Measurements from ENCODE around the gene MAST4. TPM values are rescaled to one million over a fixed set of nuclear protein-coding genes. Genes with fewer than 3 reads are reported as not detected.

Gene MAST4
- polyA plus RNA-seq, 1 experiment: 4.0 TPM

- no peak for TF ChIP-seq CTCF (IDR thresholded peaks at IDR 0.05; ENCODE audit: insufficient read depth, low read depth, low read length)
- CTCF ChIA-PET: interaction anchor here (0.9 to 1.4 kb wide), 2 partner anchors 12 to 20 kb away, joined by 3 to 5 read pairs; no protein-coding TSS in a partner anchor
These were observed 592.3 kb downstream of the MAST4 start for GRCh38 chr5:67188274-67189078.

GRCh38 chr5:67189079-67189354 is 592.8 kb downstream of the MAST4 start:
- no peak for DNase-seq (ENCODE audit: low read depth)
- H3K4me3 ChIP-seq (ENCODE audit: low read depth, low read length): no peak overlapping the region
- no peak for TF ChIP-seq CTCF (IDR thresholded peaks at IDR 0.05; ENCODE audit: insufficient read depth, low read depth, low read length)
- H3K27me3 ChIP-seq (ENCODE audit: control insufficient read depth, insufficient read depth, low read length): no peaks in the 10 kb centered on the region; the same call in 1 of the 2 replicates
- CTCF ChIA-PET: interaction anchor here (0.9 to 1.4 kb wide), 2 partner anchors 11 to 19 kb away, joined by 3 to 5 read pairs; no protein-coding TSS in a partner anchor
- H3K36me3 ChIP-seq (ENCODE audit: control insufficient read depth, insufficient read depth, low read length): no peaks in the 10 kb centered on the region
- POLR2A ChIA-PET: no interaction called here

More at GRCh38 chr5:67188274-67189078, 592.3 kb downstream of the MAST4 start:
- Histone ChIP-seq H3K36me3 (ENCODE audit: control insufficient read depth, insufficient read depth, low read length) (no peaks in the 10 kb centered on the region), H3K4me3 (ENCODE audit: low read depth, low read length) (no peak overlapping the region), H3K27me3 (ENCODE audit: control insufficient read depth, insufficient read depth, low read length) (no peaks in the 10 kb centered on the region; the same call in 1 of the 2 replicates)
- POLR2A ChIA-PET: interaction anchor here (0.6 kb wide), 1 partner anchor 14 kb away, joined by 3 read pairs; no protein-coding TSS in a partner anchor
- DNase-seq (ENCODE audit: low read depth): no peak

GRCh38 chr5:67189931-67190330 is 593.7 kb downstream of the MAST4 start:
- ChIA-PET CTCF (interaction anchor here (0.5 kb wide), 1 partner anchor 442 kb away, joined by 3 read pairs; no protein-coding TSS in a partner anchor), POLR2A (no interaction called here)

GRCh38 chr5:67190410-67190809 is 594.2 kb downstream of the MAST4 start:
- ChIA-PET CTCF (interaction anchor here (0.5 kb wide), 1 partner anchor 441 kb away, joined by 3 read pairs; no protein-coding TSS in a partner anchor), POLR2A (no interaction called here)
- Histone ChIP-seq H3K36me3 (ENCODE audit: control insufficient read depth, insufficient read depth, low read length) (no peaks in the 10 kb centered on the region), H3K4me3 (ENCODE audit: low read depth, low read length) (no peak overlapping the region), H3K27me3 (ENCODE audit: control insufficient read depth, insufficient read depth, low read length) (no peaks in the 10 kb centered on the region; the same call in 1 of the 2 replicates)
- DNase-seq (ENCODE audit: low read depth): no peak
- no peak for TF ChIP-seq CTCF (IDR thresholded peaks at IDR 0.05; ENCODE audit: insufficient read depth, low read depth, low read length)

More at GRCh38 chr5:67189931-67190330, 593.7 kb downstream of the MAST4 start:
- no peak for TF ChIP-seq CTCF (IDR thresholded peaks at IDR 0.05; ENCODE audit: insufficient read depth, low read depth, low read length)
- H3K36me3 ChIP-seq (ENCODE audit: control insufficient read depth, insufficient read depth, low read length): no peaks in the 10 kb centered on the region
- no peaks in the 10 kb centered on the region; the same call in 1 of the 2 replicates for H3K27me3 ChIP-seq (ENCODE audit: control insufficient read depth, insufficient read depth, low read length)
- no peak overlapping the region for H3K4me3 ChIP-seq (ENCODE audit: low read depth, low read length)
- DNase-seq (ENCODE audit: low read depth): no peak

- ChIA-PET CTCF (interaction anchor here (1.0 kb wide), 1 partner anchor 8 kb away, joined by 3 read pairs; no protein-coding TSS in a partner anchor), POLR2A (no interaction called here)
- TF ChIP-seq CTCF (IDR thresholded peaks at IDR 0.05; ENCODE audit: insufficient read depth, low read depth, low read length): no peak
- no peak overlapping the region for H3K4me3 ChIP-seq (ENCODE audit: low read depth, low read length)
- no peak for DNase-seq (ENCODE audit: low read depth)
- no peaks in the 10 kb centered on the region for H3K36me3 ChIP-seq (ENCODE audit: control insufficient read depth, insufficient read depth, low read length)
- no peaks in the 10 kb centered on the region; the same call in 1 of the 2 replicates for H3K27me3 ChIP-seq (ENCODE audit: control insufficient read depth, insufficient read depth, low read length)
These were observed 594.7 kb downstream of the MAST4 start for GRCh38 chr5:67190861-67191260.

All from BJ (cell line).